Measurements from ENCODE around the gene SECTM1. TPM values are rescaled to one million over a fixed set of nuclear protein-coding genes. Genes with fewer than 3 reads are reported as not detected.
"Not testable (repeated sequence)": the region's sequence is repeated elsewhere in the genome, so short reads cannot be mapped to it uniquely, and the experiment has no call there.

SECTM1 gene
- polyA plus RNA-seq, 3 donors = 3.8 to 24.1 (median 16.4) TPM

GRCh38 chr17:82351713-82352488, 18.3 kb upstream of the SECTM1 start:
- 30 to 39% (median 38%) methylated on average over 26 of the region's 26 CpGs for WGBS, 3 donors
- H3K27ac ChIP-seq (ENCODE audit: low read depth, low read length) = no peak overlapping the region

DNA sequence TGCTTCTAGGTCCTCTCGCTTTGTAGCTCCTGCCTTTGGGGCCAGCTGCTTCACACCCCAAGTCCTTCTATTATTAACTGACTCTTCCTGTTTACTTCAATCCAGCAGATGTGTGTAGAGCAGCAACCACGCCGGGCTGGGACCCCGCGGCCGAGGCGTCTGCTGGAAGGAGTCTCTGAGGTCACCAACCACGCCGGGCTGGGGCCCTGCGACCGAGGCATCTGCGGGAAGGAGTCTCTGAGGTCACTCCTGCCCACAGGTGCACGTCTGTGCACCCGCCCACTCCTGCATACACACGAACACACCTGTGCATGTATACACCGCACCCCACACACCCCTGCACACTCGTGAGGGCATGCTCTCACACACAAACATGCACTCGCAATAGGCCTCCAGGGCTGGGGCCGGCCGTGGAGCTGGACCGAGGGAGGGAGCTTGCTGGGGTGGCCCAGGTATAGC, 17.7 kb upstream of the SECTM1 start:
- WGBS, 3 donors = 44 to 58% (median 57%) methylated on average over 21 of the region's 21 CpGs

GRCh38 chr17:82350182-82351030, 16.8 kb upstream of the SECTM1 start:
- no peak overlapping the region for H3K27ac ChIP-seq (ENCODE audit: low read depth, low read length)
- WGBS, 3 donors = 83 to 86% (median 84%) methylated on average over 28 of the region's 28 CpGs

More for the DNA sequence above, 17.7 kb upstream of the SECTM1 start:
- no peak overlapping the region for H3K27ac ChIP-seq (ENCODE audit: low read depth, low read length)

- no peak overlapping the region for H3K27ac ChIP-seq (ENCODE audit: low read depth, low read length)
- 31 to 45% (median 34%) methylated on average over 11 of the region's 11 CpGs for WGBS, 3 donors
Measured at GRCh38 chr17:82349287-82349701, 15.7 kb upstream of the SECTM1 start.

DNA sequence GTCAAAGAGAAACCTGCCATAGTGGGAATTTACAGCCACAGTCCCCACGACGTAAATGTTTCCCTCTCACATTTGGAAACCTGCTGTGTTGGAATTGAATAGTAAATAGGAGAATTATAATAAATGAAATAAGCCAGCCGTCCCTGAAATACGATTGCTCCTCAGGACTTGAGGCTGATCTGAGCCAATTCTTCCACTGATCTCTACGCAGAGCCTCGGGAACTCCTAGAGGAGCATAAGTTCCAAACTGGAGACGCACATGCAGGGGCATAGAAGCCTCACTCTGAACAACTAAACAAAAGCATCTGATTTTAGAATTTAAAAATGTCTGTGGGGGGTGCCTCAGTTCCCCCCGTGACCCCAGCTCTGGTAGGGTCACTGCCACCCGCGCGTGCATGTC, 15.3 kb upstream of the SECTM1 start:
- no peak overlapping the region for H3K27ac ChIP-seq (ENCODE audit: low read depth, low read length)
- 58 to 61% (median 59%) methylated on average over 11 of the region's 11 CpGs for WGBS, 3 donors

DNA sequence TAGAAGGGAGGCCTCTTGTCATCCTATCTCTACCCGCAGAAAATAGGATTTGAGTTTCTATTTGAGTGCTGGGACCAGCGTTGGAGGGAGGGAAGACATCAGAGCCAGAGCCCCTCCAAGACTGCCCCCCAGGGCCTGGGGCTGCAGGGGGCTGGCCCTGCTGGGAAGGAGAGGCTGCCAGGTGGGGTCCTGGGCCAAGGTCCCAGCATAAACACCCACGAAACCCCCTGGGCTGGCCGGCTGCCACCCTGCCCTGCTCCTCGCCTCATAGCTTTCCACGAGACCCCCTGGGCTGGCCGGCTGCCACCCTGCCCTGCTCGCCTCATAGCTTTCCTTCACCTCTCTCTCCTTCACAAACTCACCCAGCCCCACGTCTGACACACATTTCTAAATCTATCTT, 14.9 kb upstream of the SECTM1 start:
- no peak overlapping the region for H3K27ac ChIP-seq (ENCODE audit: low read depth, low read length)
- 60 to 81% (median 76%) methylated on average over 9 of the region's 9 CpGs for WGBS, 3 donors

DNA sequence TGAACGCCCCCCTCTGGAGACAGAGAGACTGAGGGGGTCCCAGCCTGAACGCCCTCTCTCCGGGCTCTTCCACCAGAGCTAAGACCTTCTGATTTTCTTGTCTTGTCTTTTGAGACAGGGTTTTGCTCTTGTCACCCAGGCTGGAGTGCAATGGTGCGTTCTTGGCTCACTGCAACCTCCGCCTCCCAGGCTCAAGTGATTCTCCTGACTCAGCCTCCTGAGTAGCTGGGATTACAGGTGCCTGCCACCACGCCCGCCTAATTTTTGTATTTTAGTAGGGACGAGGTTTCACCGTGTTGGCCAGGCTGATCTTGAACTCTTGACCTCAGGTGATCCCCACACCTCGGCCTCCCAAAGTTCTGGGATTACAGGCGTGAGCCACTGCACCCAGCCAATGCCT, 14.4 kb upstream of the SECTM1 start:
- WGBS, 3 donors = 85 to 92% (median 89%) methylated on average over 11 of the region's 11 CpGs
- not testable (repeated sequence) for H3K27ac ChIP-seq (ENCODE audit: low read depth, low read length)

- 51 to 77% (median 54%) methylated on average over 28 of the region's 28 CpGs for WGBS, 3 donors
- H3K27ac ChIP-seq (ENCODE audit: low read depth, low read length) = no peak overlapping the region
Measured at GRCh38 chr17:82346342-82347300, 13.1 kb upstream of the SECTM1 start.

- WGBS, 3 donors = 84 to 88% (median 87%) methylated on average over 42 of the region's 42 CpGs
- H3K27ac ChIP-seq (ENCODE audit: low read depth, low read length) = no peak overlapping the region
Measured at GRCh38 chr17:82345151-82345976, 11.8 kb upstream of the SECTM1 start.

- WGBS, 3 donors = 75 to 89% (median 85%) methylated on average over 24 of the region's 24 CpGs
- H3K27ac ChIP-seq (ENCODE audit: low read depth, low read length) = no peak overlapping the region
Measured at GRCh38 chr17:82344175-82344907, 10.8 kb upstream of the SECTM1 start.

GRCh38 chr17:82343560-82343959, 10.0 kb upstream of the SECTM1 start:
- H3K27ac ChIP-seq (ENCODE audit: low read depth, low read length) = no peak overlapping the region
- 92 to 97% (median 96%) methylated on average over 5 of the region's 5 CpGs for WGBS, 3 donors

GRCh38 chr17:82342361-82343079, 9.0 kb upstream of the SECTM1 start:
- no peak overlapping the region for H3K27ac ChIP-seq (ENCODE audit: low read depth, low read length)
- WGBS, 3 donors = 69 to 75% (median 72%) methylated on average over 28 of the region's 28 CpGs

DNA sequence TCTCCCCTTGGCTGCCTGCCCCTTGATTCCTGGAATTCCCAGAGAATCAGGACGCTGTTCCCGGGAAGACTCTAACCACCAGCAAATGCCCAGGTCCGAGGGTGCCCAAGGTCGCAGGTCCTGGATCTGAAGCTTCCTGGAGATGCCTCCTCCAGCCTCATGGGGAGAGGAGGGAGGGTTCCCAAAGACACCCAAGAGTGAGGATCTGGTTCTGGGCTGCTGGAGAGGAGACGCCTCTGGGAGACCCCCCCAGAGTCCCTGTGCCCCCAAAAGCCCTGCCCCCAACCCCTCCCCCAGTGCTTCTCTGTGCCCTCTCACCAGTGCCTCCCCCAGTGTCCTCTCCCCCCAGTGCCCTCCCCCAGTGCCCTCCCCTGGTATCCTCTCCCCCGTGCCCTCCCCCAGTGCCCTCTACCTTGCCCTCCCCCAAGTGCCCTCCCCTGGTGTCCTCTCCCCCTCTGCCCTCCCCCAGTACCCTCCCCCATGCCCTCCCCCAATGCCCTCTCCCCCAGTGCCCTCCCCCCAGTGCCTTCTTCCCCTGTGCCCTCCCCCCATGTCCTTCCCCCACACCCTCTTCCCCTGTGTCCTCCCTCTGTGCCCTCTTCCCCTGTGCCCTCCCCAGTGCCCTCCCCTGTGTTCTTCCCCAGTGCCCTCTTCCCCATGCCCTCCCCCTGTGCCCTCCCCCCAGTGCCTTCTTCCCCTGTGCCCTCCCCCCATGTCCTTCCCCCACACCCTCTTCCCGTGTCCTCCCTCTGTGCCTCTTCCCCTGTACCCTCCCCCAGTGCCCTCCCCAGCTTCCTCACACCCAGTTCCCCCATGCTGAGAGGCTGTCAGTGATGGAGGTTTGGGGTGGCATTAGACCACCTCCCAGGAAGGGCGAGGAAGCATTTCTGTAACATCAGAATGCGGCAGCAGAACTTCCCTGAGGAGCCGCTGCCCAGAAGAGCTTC, 6.3 kb upstream of the SECTM1 start:
- 54 to 56% (median 54%) methylated on average over 8 to 10 of the region's 10 CpGs for WGBS, 3 donors
- H3K27ac ChIP-seq (ENCODE audit: low read depth, low read length) = no peak overlapping the region

GRCh38 chr17:82338858-82339633, 5.5 kb upstream of the SECTM1 start:
- 33 to 49% (median 42%) methylated on average over 29 of the region's 29 CpGs for WGBS, 3 donors
- no peak overlapping the region for H3K27ac ChIP-seq (ENCODE audit: low read depth, low read length)
